Transverse colon (tissue), 3 donors: Measurements from ENCODE around the gene SLC29A1.

Experiments
- CTCF ChIP-seq, 5 experiments: fragments of 200-600 bp in 3 of 5; fragments of 450-650 bp in 2 of 5; sonication (generic) in 3 of 5; IDR thresholded peaks; 1 replicate in 2 of 5; 2 replicates in 3 of 5; pipeline ENCODE4 v1.5.1; 2016 to 2017; ENCODE audit warnings: antibody characterized with exemption in 5 of 5, inconsistent platforms in 3 of 5, mild to moderate bottlenecking in 2 of 5, moderate library complexity in 1 of 5
- EP300 ChIP-seq: sonication (generic); formaldehyde crosslinking; IDR thresholded peaks from one replicate; pipeline ENCODE4 v1.6.1; 2017; ENCODE audit warnings: antibody characterized with exemption, low read depth

GRCh38 chr6:44194326-44194725 is 29.1 kb upstream of the SLC29A1 start:
- TF ChIP-seq CTCF (IDR thresholded peaks at IDR 0.05) (no peak), EP300 (no peak)
